HUDEP-2 (cell line): ENCODE data around the gene JPT2.
A peak's percentile ranks its signal among the peaks of the same experiment; 100 is the strongest.

Experiments
- DNase-seq, 76 experiments: peaks; one replicate each; lab custom pipeline; 2025; ENCODE audit not compliant: unreplicated experiment in 76 of 76; lab: John Stamatoyannopoulos, UW

The JPT2 gene

GRCh38 chr16:1651094-1651973, 26.7 kb upstream of the JPT2 start:
- DNase-seq: no peak

- DNase-seq: no peak
Measured at GRCh38 chr16:1651974-1652312, 26.1 kb upstream of the JPT2 start.

- no peak for DNase-seq
Measured at GRCh38 chr16:1653023-1653422, 25.1 kb upstream of the JPT2 start.

GRCh38 chr16:1654505-1655268, 23.4 kb upstream of the JPT2 start:
- DNase-seq: peak in 9 of 76 experiments; percentile 5 to 32 (median 13)

GRCh38 chr16:1655269-1655807, 22.7 kb upstream of the JPT2 start:
- DNase-seq: no peak

GRCh38 chr16:1655909-1656807, 21.9 kb upstream of the JPT2 start:
- DNase-seq: no peak

GRCh38 chr16:1656808-1657617, 21.1 kb upstream of the JPT2 start:
- peak in 75 of 76 experiments; percentile 27 to 93 (median 81) for DNase-seq

GRCh38 chr16:1657841-1658240, 20.2 kb upstream of the JPT2 start:
- no peak for DNase-seq

- no peak for DNase-seq
Measured at GRCh38 chr16:1659031-1659430, 19.0 kb upstream of the JPT2 start.

GRCh38 chr16:1661826-1662225, 16.3 kb upstream of the JPT2 start:
- no peak for DNase-seq

- DNase-seq: no peak
Measured at GRCh38 chr16:1662543-1662942, 15.5 kb upstream of the JPT2 start.

GRCh38 chr16:1665829-1666228, 12.2 kb upstream of the JPT2 start:
- DNase-seq: no peak

GRCh38 chr16:1666316-1666715, 11.8 kb upstream of the JPT2 start:
- DNase-seq: no peak

GRCh38 chr16:1667271-1667670, 10.8 kb upstream of the JPT2 start:
- no peak for DNase-seq

- no peak for DNase-seq
Measured at GRCh38 chr16:1667916-1668315, 10.2 kb upstream of the JPT2 start.

- DNase-seq: no peak
Measured at GRCh38 chr16:1668612-1669319, 9.3 kb upstream of the JPT2 start.

GRCh38 chr16:1669698-1670097, 8.4 kb upstream of the JPT2 start:
- DNase-seq: no peak

GRCh38 chr16:1670371-1670770, 7.7 kb upstream of the JPT2 start:
- no peak for DNase-seq

GRCh38 chr16:1670866-1671265, 7.2 kb upstream of the JPT2 start:
- no peak for DNase-seq
